Nephron (organoid): Measurements from ENCODE around the gene NCAM1.
A peak's percentile ranks its signal among the peaks of the same experiment; 100 is the strongest.

ENCODE experiments used
- H3K27ac Mint-ChIP-seq, 3 experiments: 2 replicates each; pipeline ENCODE4 v1.8.0; 2020; ENCODE audit warnings: mixed read lengths in 3 of 3, mild to moderate bottlenecking in 2 of 3, moderate library complexity in 1 of 3
- H3K27me3 Mint-ChIP-seq: 2 replicates; pipeline ENCODE4 v1.8.0; 2021; ENCODE audit warnings: low read depth, mild to moderate bottlenecking, moderate library complexity, mixed read lengths
- H3K36me3 Mint-ChIP-seq: 2 replicates; pipeline ENCODE4 v1.8.0; 2020; ENCODE audit warnings: low read depth, mixed read lengths
- H3K4me1 Mint-ChIP-seq: 2 replicates; pipeline ENCODE4 v1.8.0; 2020; ENCODE audit warnings: mixed read lengths
- H3K4me3 Mint-ChIP-seq, 3 experiments: 2 replicates each; pipeline ENCODE4 v1.8.0; 2020; ENCODE audit warnings: mild to moderate bottlenecking in 3 of 3, mixed read lengths in 3 of 3, moderate library complexity in 2 of 3
- H3K9me3 Mint-ChIP-seq: 2 replicates; pipeline ENCODE4 v1.8.0; 2020; ENCODE audit warnings: mixed read lengths
- TF ChIP-seq, protein P1 (sequence below), 3 experiments: fragments of 200-600 bp; sonication (generic); IDR thresholded peaks; one replicate each; pipeline ENCODE4 v1.5.0; 2021; ENCODE audit warnings: antibody characterized with exemption in 3 of 3; ENCODE audit not compliant: unreplicated experiment in 3 of 3

The NCAM1 gene

DNA sequence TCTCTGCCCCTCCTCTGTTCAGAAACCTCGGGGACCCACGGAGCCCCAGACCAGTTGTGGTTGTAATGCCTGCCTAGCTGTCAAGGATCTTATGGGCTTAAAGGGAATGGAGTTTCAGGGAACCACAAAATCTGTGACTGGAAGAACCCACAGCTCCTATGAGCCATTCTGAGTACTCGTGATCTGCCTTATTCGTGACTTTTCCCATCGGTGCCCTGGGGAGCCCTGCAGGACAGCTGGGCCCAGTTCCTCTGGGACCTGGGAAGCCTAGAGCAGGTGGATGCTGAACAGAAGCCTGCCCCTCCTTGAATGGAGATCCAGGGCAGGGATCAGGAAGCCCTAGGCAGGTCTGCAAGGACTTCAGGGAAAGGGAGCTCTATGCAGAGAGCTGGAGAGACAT is 311.1 kb downstream of the NCAM1 start:
- H3K27ac Mint-ChIP-seq = no peak overlapping the region

DNA sequence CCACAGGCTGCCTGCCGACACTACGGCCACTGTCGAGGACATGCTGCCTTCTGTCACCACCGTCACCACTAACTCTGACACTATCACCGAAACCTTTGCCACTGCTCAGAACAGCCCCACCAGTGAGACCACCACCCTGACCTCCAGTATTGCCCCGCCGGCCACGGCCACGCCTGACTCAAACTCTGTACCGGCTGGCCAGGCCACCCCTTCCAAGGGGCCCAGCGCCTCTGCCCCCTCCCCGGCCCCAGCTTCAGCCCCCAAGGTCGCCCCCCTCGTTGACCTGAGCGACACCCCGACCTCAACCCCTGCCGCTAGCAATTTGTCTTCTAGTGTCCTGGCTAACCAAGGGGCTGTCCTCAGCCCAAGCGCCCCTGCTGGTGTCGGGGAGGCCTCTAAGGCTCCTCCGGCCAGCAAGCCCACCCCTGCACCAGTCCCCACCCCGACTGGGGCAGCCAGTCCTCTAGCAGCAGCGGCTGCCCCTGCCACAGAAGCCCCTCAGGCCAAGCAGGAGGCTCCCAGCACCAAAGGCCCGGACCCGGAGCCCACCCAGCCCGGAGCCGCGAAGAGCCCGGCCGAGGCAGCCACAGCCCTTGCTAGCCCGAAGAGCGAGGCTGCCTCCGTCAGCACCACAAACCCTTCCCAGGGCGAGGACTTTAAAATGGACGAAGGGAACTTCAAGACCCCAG is 311.9 kb downstream of the NCAM1 start:
- TF ChIP-seq, protein P1, sequence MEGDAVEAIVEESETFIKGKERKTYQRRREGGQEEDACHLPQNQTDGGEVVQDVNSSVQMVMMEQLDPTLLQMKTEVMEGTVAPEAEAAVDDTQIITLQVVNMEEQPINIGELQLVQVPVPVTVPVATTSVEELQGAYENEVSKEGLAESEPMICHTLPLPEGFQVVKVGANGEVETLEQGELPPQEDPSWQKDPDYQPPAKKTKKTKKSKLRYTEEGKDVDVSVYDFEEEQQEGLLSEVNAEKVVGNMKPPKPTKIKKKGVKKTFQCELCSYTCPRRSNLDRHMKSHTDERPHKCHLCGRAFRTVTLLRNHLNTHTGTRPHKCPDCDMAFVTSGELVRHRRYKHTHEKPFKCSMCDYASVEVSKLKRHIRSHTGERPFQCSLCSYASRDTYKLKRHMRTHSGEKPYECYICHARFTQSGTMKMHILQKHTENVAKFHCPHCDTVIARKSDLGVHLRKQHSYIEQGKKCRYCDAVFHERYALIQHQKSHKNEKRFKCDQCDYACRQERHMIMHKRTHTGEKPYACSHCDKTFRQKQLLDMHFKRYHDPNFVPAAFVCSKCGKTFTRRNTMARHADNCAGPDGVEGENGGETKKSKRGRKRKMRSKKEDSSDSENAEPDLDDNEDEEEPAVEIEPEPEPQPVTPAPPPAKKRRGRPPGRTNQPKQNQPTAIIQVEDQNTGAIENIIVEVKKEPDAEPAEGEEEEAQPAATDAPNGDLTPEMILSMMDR (IDR thresholded peaks at IDR 0.05; ENCODE audit: unreplicated experiment in 3 of 3) = no peak
- Mint-ChIP-seq H3K4me3 (no peak overlapping the region), H3K4me1 (no peaks in the 10 kb centered on the region), H3K36me3 (peaks cover 47% of the 10 kb centered on the region), H3K27ac (no peak overlapping the region), H3K27me3 (no peaks in the 10 kb centered on the region), H3K9me3 (no peaks in the 10 kb centered on the region)

More for the DNA sequence above, 311.1 kb downstream of the NCAM1 start:
- no peaks in the 10 kb centered on the region for H3K4me1 Mint-ChIP-seq
- TF ChIP-seq, protein P1 (IDR thresholded peaks at IDR 0.05; ENCODE audit: unreplicated experiment in 3 of 3) = no peak
- peaks cover 47% of the 10 kb centered on the region for H3K36me3 Mint-ChIP-seq
- no peaks in the 10 kb centered on the region for H3K27me3 Mint-ChIP-seq
- H3K9me3 Mint-ChIP-seq = no peaks in the 10 kb centered on the region
- no peak overlapping the region for H3K4me3 Mint-ChIP-seq

DNA sequence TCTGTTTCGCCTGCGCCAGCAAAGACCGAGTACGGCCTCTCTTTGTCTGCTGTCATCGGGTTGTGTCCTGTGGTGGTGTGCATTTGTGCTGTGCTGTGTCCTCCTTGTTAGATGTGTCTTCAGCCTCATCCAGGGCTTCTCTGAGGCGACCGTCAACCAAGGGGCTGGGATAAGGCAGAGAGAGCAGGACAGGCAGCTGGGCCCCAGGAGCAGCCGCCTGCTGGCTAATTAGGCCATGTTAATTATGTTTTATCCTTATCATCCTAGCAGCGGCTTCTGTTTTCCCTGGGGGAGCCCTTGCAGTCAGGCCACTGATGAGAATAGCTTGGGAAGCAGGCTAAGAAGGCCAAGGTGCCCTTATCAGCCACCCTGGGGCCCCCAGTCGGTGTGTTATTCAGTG is 312.5 kb downstream of the NCAM1 start:
- no peak overlapping the region for H3K27ac Mint-ChIP-seq
- H3K4me1 Mint-ChIP-seq = no peaks in the 10 kb centered on the region
- no peak overlapping the region for H3K4me3 Mint-ChIP-seq

DNA sequence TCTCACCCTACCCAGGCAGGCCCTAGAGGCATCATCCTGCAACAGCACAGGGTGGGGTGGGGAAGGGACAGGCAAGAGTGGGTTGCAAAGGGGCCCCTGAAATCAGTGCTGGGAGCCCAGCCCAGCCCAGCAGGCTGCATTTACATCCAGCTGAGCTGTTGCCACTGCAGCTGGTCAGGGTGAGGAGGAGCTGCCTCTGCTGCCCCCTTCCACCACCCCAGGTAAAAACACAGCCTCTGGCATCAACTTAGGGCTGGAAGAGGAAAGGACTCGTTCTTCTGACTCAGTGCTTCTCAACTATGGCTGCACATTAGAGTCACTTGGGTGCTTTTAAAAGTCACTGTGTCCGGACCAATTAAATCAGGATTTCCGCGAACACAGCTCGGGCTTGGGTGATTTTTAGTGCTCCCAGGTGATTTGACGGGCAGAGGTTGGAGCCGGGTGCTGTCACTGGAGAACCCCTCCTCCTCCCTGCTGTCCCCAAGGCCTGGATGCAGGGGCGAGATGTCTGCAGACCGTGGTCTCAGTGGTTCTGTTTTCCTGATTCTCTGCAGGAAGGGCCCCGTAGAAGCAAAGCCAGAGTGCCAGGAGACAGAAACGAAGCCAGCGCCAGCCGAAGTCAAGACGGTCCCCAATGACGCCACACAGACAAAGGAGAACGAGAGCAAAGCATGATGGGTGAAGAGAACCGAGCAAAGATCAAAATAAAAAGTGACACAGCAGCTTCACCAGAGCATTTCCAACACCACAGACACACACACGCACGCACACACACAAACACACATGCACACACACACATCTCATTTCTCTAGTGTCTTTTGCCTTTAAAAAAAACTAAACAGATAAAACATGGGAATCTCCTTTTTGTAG is 313.7 kb downstream of the NCAM1 start:
- H3K27ac Mint-ChIP-seq = no peak overlapping the region
- H3K9me3 Mint-ChIP-seq = no peaks in the 10 kb centered on the region
- no peaks in the 10 kb centered on the region for H3K27me3 Mint-ChIP-seq
- H3K4me1 Mint-ChIP-seq = no peaks in the 10 kb centered on the region
- H3K4me3 Mint-ChIP-seq = no peak overlapping the region
- TF ChIP-seq, protein P1 (IDR thresholded peaks at IDR 0.05; ENCODE audit: unreplicated experiment in 3 of 3) = peak in 1 of 3 experiments; percentile 13
- H3K36me3 Mint-ChIP-seq = peaks cover 43% of the 10 kb centered on the region

More for the DNA sequence above, 312.5 kb downstream of the NCAM1 start:
- Mint-ChIP-seq H3K27me3 (no peaks in the 10 kb centered on the region), H3K36me3 (peaks cover 49% of the 10 kb centered on the region), H3K9me3 (no peaks in the 10 kb centered on the region)
- TF ChIP-seq, protein P1 (IDR thresholded peaks at IDR 0.05; ENCODE audit: unreplicated experiment in 3 of 3) = no peak

DNA sequence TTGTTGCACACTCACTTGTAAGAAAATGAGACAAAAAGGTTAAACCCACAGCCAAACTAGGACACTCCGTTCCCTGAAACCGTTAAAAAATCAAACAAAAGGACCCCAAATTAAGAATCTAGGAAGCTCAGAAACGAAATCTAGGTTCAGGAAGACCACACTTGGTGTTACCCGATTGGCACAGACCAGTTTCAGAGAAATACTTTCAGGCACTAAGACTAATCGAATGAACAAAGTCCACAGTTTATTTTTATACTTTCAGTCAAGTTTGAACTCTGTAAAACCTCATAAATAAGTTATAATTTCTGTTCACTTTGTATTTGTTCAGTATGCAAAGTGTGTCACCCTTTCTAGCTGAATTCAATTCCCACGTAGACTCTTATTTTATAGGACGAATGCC is 314.4 kb downstream of the NCAM1 start:
- Mint-ChIP-seq H3K9me3 (no peaks in the 10 kb centered on the region), H3K4me1 (no peaks in the 10 kb centered on the region), H3K27ac (no peak overlapping the region), H3K27me3 (no peaks in the 10 kb centered on the region), H3K36me3 (peaks cover 37% of the 10 kb centered on the region), H3K4me3 (no peak overlapping the region)
- TF ChIP-seq, protein P1 (IDR thresholded peaks at IDR 0.05; ENCODE audit: unreplicated experiment in 3 of 3) = no peak
